AG09319 (cell line): ENCODE data around the gene ECEL1.
"Not testable (repeated sequence)": the region's sequence is repeated elsewhere in the genome, so short reads cannot be mapped to it uniquely, and the experiment has no call there.

Experiments
- DNase-seq: peaks from one replicate; pipeline ENCODE4 v3.0.0-alpha.2; 2010; ENCODE audit warnings: low read depth; ENCODE audit errors: extremely low read depth
- CTCF ChIP-seq: IDR thresholded peaks from 2 replicates; pipeline ENCODE4 v1.5.1; 2011; ENCODE audit warnings: low read depth, mild to moderate bottlenecking, inconsistent platforms, low read length, moderate library complexity

Gene ECEL1

GRCh38 chr2:232444409-232445148 lies 43.1 kb downstream of the ECEL1 start:
- DNase-seq = no peak
- peak; percentile 67 for TF ChIP-seq CTCF

- DNase-seq = not testable (repeated sequence)
Measured at GRCh38 chr2:232443669-232444408, 43.8 kb downstream of the ECEL1 start.

- DNase-seq = not testable (repeated sequence)
Measured at GRCh38 chr2:232443047-232443446, 44.6 kb downstream of the ECEL1 start.

- not testable (repeated sequence) for DNase-seq
Measured at GRCh38 chr2:232442431-232442830, 45.2 kb downstream of the ECEL1 start.

GRCh38 chr2:232441922-232442321 lies 45.7 kb downstream of the ECEL1 start:
- DNase-seq = not testable (repeated sequence)

GRCh38 chr2:232441147-232441651 lies 46.4 kb downstream of the ECEL1 start:
- DNase-seq = no peak
- TF ChIP-seq CTCF = no peak

GRCh38 chr2:232440220-232441018 lies 47.2 kb downstream of the ECEL1 start:
- TF ChIP-seq CTCF = peak; percentile 82
- DNase-seq = peak; percentile 18

- DNase-seq = no peak
Measured at GRCh38 chr2:232439758-232440135, 47.9 kb downstream of the ECEL1 start.

More at GRCh38 chr2:232439758-232440135, 47.9 kb downstream of the ECEL1 start:
- peak; percentile 9; the same call in 1 of the 2 replicates for TF ChIP-seq CTCF
